Keratinocyte (primary cell): ENCODE measurements around the gene TJP3.

Experiments
- EZH2 ChIP-seq: IDR thresholded peaks from one replicate; pipeline ENCODE4 v1.6.1; 2012; ENCODE audit warnings: inconsistent platforms, mild to moderate bottlenecking, low read length, moderate library complexity
- TF ChIP-seq, protein P1 (sequence below), 3 experiments: IDR thresholded peaks in 1 of 3; conservative IDR thresholded peaks in 1 of 3; optimal IDR thresholded peaks in 1 of 3; 2 replicates in 2 of 3; 3 replicates in 1 of 3; pipeline versions ENCODE3 to v1.5.1; 2011; ENCODE audit warnings: low read length in 3 of 3, mild to moderate bottlenecking in 3 of 3, moderate library complexity in 2 of 3, control low read depth in 1 of 3, inconsistent platforms in 1 of 3; ENCODE audit not compliant: insufficient read depth in 2 of 3; ENCODE audit errors: extremely low read depth in 1 of 3

DNA sequence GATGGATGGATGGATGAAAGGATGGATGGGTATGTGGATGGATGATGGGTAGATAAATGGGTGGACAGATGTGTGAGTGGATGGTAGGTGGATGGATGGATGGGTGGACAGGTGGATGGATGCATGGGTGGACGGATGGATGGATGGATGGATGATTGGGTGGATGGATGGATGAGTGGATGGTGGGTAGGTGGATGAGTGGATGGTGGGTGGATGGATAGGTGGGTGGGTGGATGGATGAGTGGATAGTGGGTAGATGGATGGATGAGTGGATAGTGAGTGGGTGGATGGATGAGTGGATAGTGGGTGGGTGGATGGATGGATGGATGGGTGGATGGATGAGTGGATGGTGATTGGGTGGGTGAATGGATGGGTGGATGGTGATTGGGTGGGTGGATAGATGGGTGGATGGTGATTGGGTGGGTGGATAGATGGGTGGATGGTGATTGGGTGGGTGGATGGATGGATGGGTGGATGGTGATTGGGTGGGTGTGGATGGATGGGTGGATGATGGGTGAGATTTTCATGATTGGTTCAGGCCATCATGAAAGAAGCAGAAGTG, 68.4 kb downstream of the TJP3 start:
- TF ChIP-seq, protein P1, sequence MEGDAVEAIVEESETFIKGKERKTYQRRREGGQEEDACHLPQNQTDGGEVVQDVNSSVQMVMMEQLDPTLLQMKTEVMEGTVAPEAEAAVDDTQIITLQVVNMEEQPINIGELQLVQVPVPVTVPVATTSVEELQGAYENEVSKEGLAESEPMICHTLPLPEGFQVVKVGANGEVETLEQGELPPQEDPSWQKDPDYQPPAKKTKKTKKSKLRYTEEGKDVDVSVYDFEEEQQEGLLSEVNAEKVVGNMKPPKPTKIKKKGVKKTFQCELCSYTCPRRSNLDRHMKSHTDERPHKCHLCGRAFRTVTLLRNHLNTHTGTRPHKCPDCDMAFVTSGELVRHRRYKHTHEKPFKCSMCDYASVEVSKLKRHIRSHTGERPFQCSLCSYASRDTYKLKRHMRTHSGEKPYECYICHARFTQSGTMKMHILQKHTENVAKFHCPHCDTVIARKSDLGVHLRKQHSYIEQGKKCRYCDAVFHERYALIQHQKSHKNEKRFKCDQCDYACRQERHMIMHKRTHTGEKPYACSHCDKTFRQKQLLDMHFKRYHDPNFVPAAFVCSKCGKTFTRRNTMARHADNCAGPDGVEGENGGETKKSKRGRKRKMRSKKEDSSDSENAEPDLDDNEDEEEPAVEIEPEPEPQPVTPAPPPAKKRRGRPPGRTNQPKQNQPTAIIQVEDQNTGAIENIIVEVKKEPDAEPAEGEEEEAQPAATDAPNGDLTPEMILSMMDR (optimal IDR thresholded peaks at IDR 0.05 in 1 of 3, IDR thresholded peaks at IDR 0.05 in 1 of 3, conservative IDR thresholded peaks at IDR 0.05 in 1 of 3; ENCODE audit: extremely low read depth in 1 of 3, insufficient read depth in 2 of 3, low read length in 3 of 3): no peak
- no peak for TF ChIP-seq EZH2
